ENCODE measurements around the gene OTUB2.

DNA sequence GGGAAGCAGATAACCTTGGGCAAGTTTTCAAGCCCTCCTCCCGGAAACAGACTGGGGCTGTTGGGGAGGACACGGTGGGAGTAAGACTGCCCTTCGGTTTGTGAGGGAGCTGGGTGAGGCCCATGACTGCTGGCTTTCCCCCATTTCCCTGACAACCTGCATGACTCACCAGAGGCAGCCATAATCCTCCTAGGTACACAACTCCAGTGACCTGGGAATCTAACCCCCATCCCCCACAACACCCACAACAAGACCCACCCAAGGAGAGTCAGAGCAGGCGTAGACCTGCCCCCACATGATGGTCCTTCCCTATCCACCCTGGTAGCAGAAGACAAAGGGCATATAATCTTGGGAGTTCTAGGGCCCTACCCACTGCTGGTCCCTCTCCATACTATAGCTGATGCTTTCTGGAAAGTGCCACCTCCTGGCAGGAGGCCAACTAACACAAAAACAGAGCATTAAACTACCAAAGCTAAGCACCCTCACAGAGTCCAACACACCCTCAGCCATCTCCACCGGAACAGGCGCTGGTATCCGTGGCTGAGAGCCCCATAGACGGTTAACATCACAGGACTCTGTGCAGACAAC is 40.0 kb downstream of the OTUB2 start:
- TF ChIP-seq CTCF (IDR thresholded peaks at IDR 0.05; ENCODE audit: low read length) = no peak
- no peak for TF ChIP-seq EZH2 (optimal IDR thresholded peaks at IDR 0.05; ENCODE audit: low read depth, low read length)
- no peak for TF ChIP-seq EZH2phosphoT487 (IDR thresholded peaks at IDR 0.05; ENCODE audit: low read length)

Data from MM.1S (cell line).